ENCODE measurements around the gene PXK.

DNA sequence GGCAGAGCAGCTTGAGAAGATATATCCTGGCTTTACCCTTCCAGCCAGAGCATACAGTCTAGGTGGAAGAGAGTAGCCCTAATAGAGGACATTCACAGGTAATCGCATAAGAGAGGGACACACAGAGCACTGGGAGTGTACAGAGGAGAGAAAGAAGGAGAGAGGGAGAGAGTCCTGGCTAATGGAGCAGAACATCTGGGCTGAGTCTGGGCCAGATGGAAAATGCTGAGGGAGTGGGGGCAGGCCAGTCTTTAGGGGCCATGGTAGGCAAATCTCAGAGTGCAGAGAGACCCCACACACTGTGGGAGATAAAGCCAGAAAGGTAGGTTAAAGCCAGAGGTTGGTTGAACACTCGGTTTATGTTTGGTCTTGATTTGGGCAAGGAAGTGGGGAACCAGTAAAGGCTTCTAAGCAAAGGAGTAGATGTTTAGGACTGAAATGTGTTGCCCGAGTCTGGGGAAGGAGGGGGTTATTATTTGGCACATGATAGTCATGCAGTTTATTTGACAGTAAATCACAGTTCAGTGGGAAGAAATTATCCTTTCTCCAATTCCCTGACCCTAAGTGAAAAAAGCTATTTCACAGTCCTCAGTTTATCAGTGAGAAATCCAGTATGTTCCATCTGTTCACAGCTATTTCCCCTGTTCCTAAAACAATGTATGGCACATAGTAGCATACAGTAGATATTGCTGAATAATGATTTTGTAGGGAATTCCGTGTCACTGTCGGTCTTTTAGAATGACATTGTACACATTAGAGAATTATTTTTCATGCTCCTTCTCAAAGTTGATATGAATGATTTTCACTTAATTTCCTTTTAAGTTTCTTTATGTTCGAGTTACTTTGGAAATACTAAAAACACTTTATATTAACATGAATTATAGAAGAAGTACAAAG is 55.2 kb downstream of the PXK start:
- TF ChIP-seq, protein P1, sequence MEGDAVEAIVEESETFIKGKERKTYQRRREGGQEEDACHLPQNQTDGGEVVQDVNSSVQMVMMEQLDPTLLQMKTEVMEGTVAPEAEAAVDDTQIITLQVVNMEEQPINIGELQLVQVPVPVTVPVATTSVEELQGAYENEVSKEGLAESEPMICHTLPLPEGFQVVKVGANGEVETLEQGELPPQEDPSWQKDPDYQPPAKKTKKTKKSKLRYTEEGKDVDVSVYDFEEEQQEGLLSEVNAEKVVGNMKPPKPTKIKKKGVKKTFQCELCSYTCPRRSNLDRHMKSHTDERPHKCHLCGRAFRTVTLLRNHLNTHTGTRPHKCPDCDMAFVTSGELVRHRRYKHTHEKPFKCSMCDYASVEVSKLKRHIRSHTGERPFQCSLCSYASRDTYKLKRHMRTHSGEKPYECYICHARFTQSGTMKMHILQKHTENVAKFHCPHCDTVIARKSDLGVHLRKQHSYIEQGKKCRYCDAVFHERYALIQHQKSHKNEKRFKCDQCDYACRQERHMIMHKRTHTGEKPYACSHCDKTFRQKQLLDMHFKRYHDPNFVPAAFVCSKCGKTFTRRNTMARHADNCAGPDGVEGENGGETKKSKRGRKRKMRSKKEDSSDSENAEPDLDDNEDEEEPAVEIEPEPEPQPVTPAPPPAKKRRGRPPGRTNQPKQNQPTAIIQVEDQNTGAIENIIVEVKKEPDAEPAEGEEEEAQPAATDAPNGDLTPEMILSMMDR (IDR thresholded peaks at IDR 0.05) = no peak
- TF ChIP-seq EP300 (IDR thresholded peaks at IDR 0.05) = no peak
- no peak for TF ChIP-seq POLR2A (IDR thresholded peaks at IDR 0.05)
- no peak for TF ChIP-seq POLR2AphosphoS5 (IDR thresholded peaks at IDR 0.05)
